Activated T-cell treated with anti-CD3 and anti-CD28 coated beads, Interleukin-2, amount 50 U/mL, for 72 hours (primary cell): Measurements from ENCODE around the gene CPEB4. TPM values are rescaled to one million over a fixed set of nuclear protein-coding genes. Genes with fewer than 3 reads are reported as not detected.

Experiments
- ATAC-seq, 2 donors: fragments of 150-1000 bp; cut with Tn5 transposase; replicated peaks in 1 of 2; 2 replicates each; pipeline ENCODE4 v1.10.0; 2021; ENCODE audit warnings: moderate library complexity in 2 of 2, mild to moderate bottlenecking in 1 of 2
- DNase-seq, 2 donors: peaks; one replicate each; pipeline ENCODE4 v3.0.0; 2021 to 2022; ENCODE audit warnings: mixed read lengths in 1 of 2
- H3K27ac Mint-ChIP-seq: one replicate; pipeline ENCODE4 v1.8.0; 2022; ENCODE audit warnings: mild to moderate bottlenecking, moderate library complexity, mixed read lengths
- H3K27me3 Mint-ChIP-seq: one replicate; pipeline ENCODE4 v1.8.0; 2022; ENCODE audit warnings: low read depth, mixed read lengths
- H3K36me3 Mint-ChIP-seq, 2 donors: one replicate each; pipeline ENCODE4 v1.8.0; 2022; ENCODE audit warnings: mixed read lengths in 2 of 2, mild to moderate bottlenecking in 1 of 2; ENCODE audit not compliant: insufficient read depth in 2 of 2
- H3K4me1 Mint-ChIP-seq: one replicate; pipeline ENCODE4 v1.8.0; 2022; ENCODE audit warnings: low read depth, mixed read lengths
- H3K4me3 Mint-ChIP-seq, 2 donors: one replicate each; pipeline ENCODE4 v1.8.0; 2022; ENCODE audit warnings: mild to moderate bottlenecking in 2 of 2, mixed read lengths in 2 of 2, moderate library complexity in 2 of 2
- H3K9me3 Mint-ChIP-seq, 2 donors: one replicate each; pipeline ENCODE4 v1.8.0; 2022; ENCODE audit warnings: mixed read lengths in 2 of 2
- total RNA-seq, 2 donors: library from RNA; stranded (reverse); gene quantifications; one replicate each; pipeline ENCODE4 v1.2.3, GENCODE V29; 2022

Gene CPEB4
- total RNA-seq, 2 donors from 2014 or later: 14.4 to 19.0 TPM

GRCh38 chr5:173917788-173918786 is 29.9 kb downstream of the CPEB4 start:
- peak; percentile 97 for ATAC-seq
- peak; percentile 59 to 65 for DNase-seq
- Mint-ChIP-seq H3K27me3 (no peaks in the 10 kb centered on the region), H3K36me3 (peaks cover 0 to 1% of the 10 kb centered on the region in 2 donors), H3K9me3 (no peaks in the 10 kb centered on the region), H3K27ac (no peak overlapping the region), H3K4me1 (peaks cover 15% of the 10 kb centered on the region), H3K4me3 (no peak overlapping the region)

GRCh38 chr5:173919443-173919842 is 31.3 kb downstream of the CPEB4 start:
- Mint-ChIP-seq H3K4me3 (no peak overlapping the region), H3K36me3 (peaks cover 0 to 1% of the 10 kb centered on the region in 2 donors), H3K9me3 (no peaks in the 10 kb centered on the region), H3K27ac (no peak overlapping the region), H3K4me1 (peaks cover 15% of the 10 kb centered on the region), H3K27me3 (no peaks in the 10 kb centered on the region)
- no peak for DNase-seq
- ATAC-seq: no peak

GRCh38 chr5:173920024-173920753 is 32.0 kb downstream of the CPEB4 start:
- no peak for DNase-seq
- Mint-ChIP-seq H3K4me1 (peaks cover 22% of the 10 kb centered on the region), H3K9me3 (no peaks in the 10 kb centered on the region), H3K36me3 (peaks cover 0 to 1% of the 10 kb centered on the region in 2 donors), H3K27me3 (no peaks in the 10 kb centered on the region), H3K27ac (peak overlapping the region; percentile 16), H3K4me3 (no peak overlapping the region)
- no peak for ATAC-seq

- peaks cover 25% of the 10 kb centered on the region for H3K4me1 Mint-ChIP-seq
- no peak overlapping the region for H3K4me3 Mint-ChIP-seq
- no peak overlapping the region for H3K27ac Mint-ChIP-seq
- no peaks in the 10 kb centered on the region for H3K27me3 Mint-ChIP-seq
- H3K9me3 Mint-ChIP-seq: no peaks in the 10 kb centered on the region
- DNase-seq (no peak), ATAC-seq (no peak)
- peaks cover 0 to 1% of the 10 kb centered on the region in 2 donors for H3K36me3 Mint-ChIP-seq
Observed at GRCh38 chr5:173920866-173921555, 32.9 kb downstream of the CPEB4 start.

GRCh38 chr5:173922527-173922926 is 34.4 kb downstream of the CPEB4 start:
- Mint-ChIP-seq H3K27me3 (no peaks in the 10 kb centered on the region), H3K4me1 (peaks cover 25% of the 10 kb centered on the region), H3K27ac (no peak overlapping the region), H3K4me3 (no peak overlapping the region), H3K36me3 (peaks cover 0 to 1% of the 10 kb centered on the region in 2 donors), H3K9me3 (no peaks in the 10 kb centered on the region)
- DNase-seq (no peak), ATAC-seq (no peak)

- ATAC-seq (no peak), DNase-seq (no peak)
- no peaks in the 10 kb centered on the region for H3K9me3 Mint-ChIP-seq
- H3K4me1 Mint-ChIP-seq: peaks cover 26% of the 10 kb centered on the region
- H3K27me3 Mint-ChIP-seq: no peaks in the 10 kb centered on the region
- H3K27ac Mint-ChIP-seq: no peak overlapping the region
- H3K36me3 Mint-ChIP-seq: peaks cover 0 to 1% of the 10 kb centered on the region in 2 donors
- no peak overlapping the region for H3K4me3 Mint-ChIP-seq
Observed at GRCh38 chr5:173923218-173924095, 35.3 kb downstream of the CPEB4 start.

- no peak overlapping the region for H3K4me3 Mint-ChIP-seq
- H3K27ac Mint-ChIP-seq: peak overlapping the region; percentile 23
- H3K9me3 Mint-ChIP-seq: no peaks in the 10 kb centered on the region
- H3K4me1 Mint-ChIP-seq: peaks cover 32% of the 10 kb centered on the region
- peaks cover 0 to 1% of the 10 kb centered on the region in 2 donors for H3K36me3 Mint-ChIP-seq
- DNase-seq: no peak
- ATAC-seq: no peak
- no peaks in the 10 kb centered on the region for H3K27me3 Mint-ChIP-seq
Observed at GRCh38 chr5:173924899-173925298, 36.8 kb downstream of the CPEB4 start.

- no peak for ATAC-seq
- H3K9me3 Mint-ChIP-seq: no peaks in the 10 kb centered on the region
Observed at GRCh38 chr5:173925449-173926071, 37.4 kb downstream of the CPEB4 start.

GRCh38 chr5:173926359-173926758 is 38.2 kb downstream of the CPEB4 start:
- no peak for DNase-seq
- no peaks in the 10 kb centered on the region for H3K9me3 Mint-ChIP-seq
- no peaks in the 10 kb centered on the region for H3K27me3 Mint-ChIP-seq
- H3K4me3 Mint-ChIP-seq: no peak overlapping the region
- H3K27ac Mint-ChIP-seq: no peak overlapping the region
- no peak for ATAC-seq
- peaks cover 0 to 1% of the 10 kb centered on the region in 2 donors for H3K36me3 Mint-ChIP-seq
- H3K4me1 Mint-ChIP-seq: peaks cover 24% of the 10 kb centered on the region

More at GRCh38 chr5:173925449-173926071, 37.4 kb downstream of the CPEB4 start:
- peak; percentile 18 to 34 for DNase-seq
- Mint-ChIP-seq H3K27me3 (no peaks in the 10 kb centered on the region), H3K4me3 (no peak overlapping the region), H3K4me1 (peaks cover 32% of the 10 kb centered on the region), H3K36me3 (peaks cover 0 to 1% of the 10 kb centered on the region in 2 donors), H3K27ac (no peak overlapping the region)

- no peaks in the 10 kb centered on the region for H3K36me3 Mint-ChIP-seq
- no peak for ATAC-seq
- no peaks in the 10 kb centered on the region for H3K27me3 Mint-ChIP-seq
- no peak overlapping the region for H3K4me3 Mint-ChIP-seq
- DNase-seq: no peak
- H3K4me1 Mint-ChIP-seq: peaks cover 17% of the 10 kb centered on the region
- H3K9me3 Mint-ChIP-seq: no peaks in the 10 kb centered on the region
- H3K27ac Mint-ChIP-seq: peak overlapping the region; percentile 23
Observed at GRCh38 chr5:173928871-173929574, 40.9 kb downstream of the CPEB4 start.

GRCh38 chr5:173932695-173933139 is 44.6 kb downstream of the CPEB4 start:
- DNase-seq (no peak), ATAC-seq (no peak)
- Mint-ChIP-seq H3K27ac (no peak overlapping the region), H3K9me3 (no peaks in the 10 kb centered on the region), H3K4me1 (peaks cover 7% of the 10 kb centered on the region), H3K36me3 (no peaks in the 10 kb centered on the region), H3K4me3 (no peak overlapping the region), H3K27me3 (no peaks in the 10 kb centered on the region)
